Measurements from ENCODE around the gene TMEM120B.
"Not testable (repeated sequence)": the region's sequence is repeated elsewhere in the genome, so short reads cannot be mapped to it uniquely, and the experiment has no call there.

The TMEM120B gene

DNA sequence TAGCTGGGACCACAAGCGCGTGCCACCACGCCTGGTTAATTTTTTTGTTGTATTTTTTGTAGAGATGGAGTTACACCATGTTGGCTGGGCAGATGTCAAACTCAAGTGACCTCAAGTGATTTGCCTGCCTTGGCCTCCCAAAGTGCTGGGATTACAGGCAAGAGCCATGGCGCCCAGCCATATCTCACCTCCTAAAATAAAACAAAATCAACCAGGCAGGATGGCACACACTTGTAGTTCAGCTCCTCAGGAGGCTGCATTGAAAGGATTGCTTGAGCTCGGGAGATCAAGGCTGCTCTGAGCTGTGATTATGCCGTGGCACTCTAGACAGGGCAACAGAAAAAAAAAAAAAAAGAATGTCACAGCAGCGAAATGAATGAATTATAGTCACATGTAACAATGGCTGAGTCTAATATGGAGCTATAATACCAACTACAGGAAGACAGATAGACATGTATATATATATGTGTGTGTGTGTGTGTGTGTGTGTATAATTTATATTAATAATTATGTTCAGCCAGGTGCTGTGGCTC is 19.3 kb upstream of the TMEM120B start:
- in situ Hi-C loops (cut with HindIII; ENCODE audit: low pct_unique_long_range_greater_than_20kb, low sequenced_read_pairs), result no loop called here
- no peak for DNase-seq (ENCODE audit: low read depth in 1 of 2, low spot score in 1 of 2)
- no peak for TF ChIP-seq JUND (IDR thresholded peaks at IDR 0.05; ENCODE audit: low read depth)

DNA sequence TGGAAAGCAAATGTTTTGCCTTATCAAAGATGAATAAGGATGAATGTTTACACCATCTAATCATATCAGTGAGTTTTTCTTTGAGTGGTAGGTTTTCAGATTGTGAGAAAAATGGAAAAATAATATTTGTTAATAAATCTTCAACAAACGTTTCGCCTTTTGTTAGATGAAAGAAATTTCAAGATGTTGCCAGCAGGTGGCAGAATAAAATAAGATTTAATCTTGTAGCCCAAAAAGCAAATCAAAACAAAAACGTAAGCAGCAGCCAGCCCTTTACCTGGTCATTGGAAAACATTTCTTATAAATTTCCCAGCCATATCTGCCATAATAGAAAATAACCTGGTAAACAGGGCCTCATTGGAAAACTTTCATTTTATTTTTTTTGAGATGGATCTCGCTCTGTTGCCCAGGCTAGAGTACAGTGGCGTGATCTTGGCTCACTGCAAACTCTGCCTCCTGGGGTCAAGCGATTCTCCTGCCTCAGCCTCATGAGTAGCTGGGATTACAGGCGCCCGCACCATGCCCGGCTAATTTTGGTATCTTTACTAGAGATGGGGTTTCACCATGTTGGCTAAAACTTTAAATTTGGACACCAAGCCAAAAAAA is 15.4 kb upstream of the TMEM120B start:
- in situ Hi-C loops (cut with HindIII; ENCODE audit: low pct_unique_long_range_greater_than_20kb, low sequenced_read_pairs), result no loop called here

DNA sequence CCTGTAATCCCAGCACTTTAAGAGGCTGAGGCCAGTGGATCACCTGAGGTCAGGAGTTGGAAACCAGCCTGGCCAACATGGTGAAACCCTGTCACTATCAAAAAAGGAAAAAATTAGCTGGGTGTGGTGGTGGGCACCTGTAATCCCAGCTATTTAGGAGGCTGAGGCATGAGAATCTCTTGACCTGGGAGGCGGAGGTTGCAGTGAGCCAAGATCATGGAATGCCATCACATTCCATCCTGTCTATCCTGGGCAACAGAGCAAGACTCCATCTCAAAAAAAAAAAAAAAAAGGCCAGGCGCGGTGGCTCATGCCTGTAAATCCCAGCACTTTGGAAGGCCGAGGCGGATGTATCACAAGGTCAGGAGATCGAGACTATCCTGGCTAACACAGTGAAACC is 14.7 kb upstream of the TMEM120B start:
- DNase-seq (ENCODE audit: low read depth in 1 of 2, low spot score in 1 of 2); in situ Hi-C loops (cut with HindIII; ENCODE audit: low pct_unique_long_range_greater_than_20kb, low sequenced_read_pairs): not testable (repeated sequence)

More for the DNA sequence above, 15.4 kb upstream of the TMEM120B start:
- no peak for TF ChIP-seq JUND (IDR thresholded peaks at IDR 0.05; ENCODE audit: low read depth)
- DNase-seq (ENCODE audit: low read depth in 1 of 2, low spot score in 1 of 2), result peak in 1 of 2 experiments; percentile 79

DNA sequence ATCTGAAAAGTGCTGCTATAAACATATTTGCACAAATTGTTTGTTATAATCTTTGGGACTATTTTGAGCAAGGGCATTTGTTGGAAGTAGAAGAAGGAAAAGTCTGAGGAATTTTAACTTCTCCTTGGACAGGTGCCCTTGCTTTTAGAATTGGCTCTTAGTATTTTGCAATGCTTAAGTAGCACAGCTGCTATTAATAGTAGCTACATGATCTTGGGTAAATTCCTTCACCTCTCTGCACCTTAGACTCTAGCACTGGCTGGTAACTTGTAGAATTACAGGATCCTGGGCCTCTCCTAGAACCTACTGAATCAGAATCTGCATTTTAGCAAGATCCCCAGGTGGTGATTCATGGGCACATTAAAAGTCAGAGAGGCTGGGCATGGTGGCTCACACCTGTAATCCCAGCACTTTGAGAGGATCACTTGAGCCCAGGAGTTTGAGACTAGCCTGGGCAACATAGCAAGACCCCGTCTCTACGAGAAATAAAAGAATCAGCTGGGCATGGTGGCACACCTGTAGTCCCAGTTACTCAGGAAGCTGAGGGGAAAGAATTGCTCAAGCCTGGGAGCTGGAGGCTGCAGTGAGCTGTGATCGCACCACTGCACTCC is 10.8 kb upstream of the TMEM120B start:
- no peak for TF ChIP-seq JUND (IDR thresholded peaks at IDR 0.05; ENCODE audit: low read depth)
- in situ Hi-C loops (cut with HindIII; ENCODE audit: low pct_unique_long_range_greater_than_20kb, low sequenced_read_pairs), result no loop called here
- DNase-seq (ENCODE audit: low read depth in 1 of 2, low spot score in 1 of 2), result peak in 1 of 2 experiments; percentile 16

DNA sequence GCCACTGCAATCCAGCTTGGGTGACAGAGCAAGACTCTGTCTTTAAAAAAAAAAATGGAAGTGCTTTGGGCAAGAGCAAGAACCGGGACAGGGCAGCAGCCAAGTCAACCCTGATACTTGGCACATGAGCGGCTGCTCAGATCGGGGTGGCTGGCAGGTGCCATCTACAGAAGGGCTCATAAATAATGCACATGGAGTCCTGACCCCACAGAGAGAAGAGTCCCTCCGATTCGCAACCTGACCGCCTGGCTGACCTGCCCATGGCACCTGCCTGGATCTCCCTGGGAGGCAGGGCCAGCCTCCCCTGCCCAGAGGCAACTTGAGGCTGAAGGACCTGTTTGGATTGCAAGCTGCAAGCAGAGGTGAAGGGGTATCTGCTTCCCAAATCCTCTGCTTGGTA is 9.6 kb upstream of the TMEM120B start:
- in situ Hi-C loops (cut with HindIII; ENCODE audit: low pct_unique_long_range_greater_than_20kb, low sequenced_read_pairs), result no loop called here

DNA sequence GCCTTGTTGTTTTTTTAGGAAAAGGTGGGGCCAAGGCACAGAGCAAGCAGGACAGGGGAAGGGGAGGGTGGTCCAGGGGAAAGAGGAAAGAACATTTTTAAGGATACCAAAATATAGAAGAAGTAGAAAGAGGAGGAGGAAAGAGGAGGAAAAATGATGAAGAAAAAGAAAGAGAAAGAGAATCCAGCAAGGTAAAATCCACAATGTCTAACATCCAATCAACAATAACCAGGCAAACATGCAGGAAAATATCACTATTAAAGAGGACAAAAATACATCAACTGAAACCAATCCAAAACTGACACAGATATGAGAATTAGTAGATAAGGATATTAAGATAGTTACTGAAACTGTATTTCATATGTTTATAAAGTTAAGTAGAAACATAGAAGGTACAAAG is 7.0 kb upstream of the TMEM120B start:
- no peak for TF ChIP-seq JUND (IDR thresholded peaks at IDR 0.05; ENCODE audit: low read depth)

More for the DNA sequence above, 9.6 kb upstream of the TMEM120B start:
- no peak for DNase-seq (ENCODE audit: low read depth in 1 of 2, low spot score in 1 of 2)
- no peak for TF ChIP-seq JUND (IDR thresholded peaks at IDR 0.05; ENCODE audit: low read depth)

DNA sequence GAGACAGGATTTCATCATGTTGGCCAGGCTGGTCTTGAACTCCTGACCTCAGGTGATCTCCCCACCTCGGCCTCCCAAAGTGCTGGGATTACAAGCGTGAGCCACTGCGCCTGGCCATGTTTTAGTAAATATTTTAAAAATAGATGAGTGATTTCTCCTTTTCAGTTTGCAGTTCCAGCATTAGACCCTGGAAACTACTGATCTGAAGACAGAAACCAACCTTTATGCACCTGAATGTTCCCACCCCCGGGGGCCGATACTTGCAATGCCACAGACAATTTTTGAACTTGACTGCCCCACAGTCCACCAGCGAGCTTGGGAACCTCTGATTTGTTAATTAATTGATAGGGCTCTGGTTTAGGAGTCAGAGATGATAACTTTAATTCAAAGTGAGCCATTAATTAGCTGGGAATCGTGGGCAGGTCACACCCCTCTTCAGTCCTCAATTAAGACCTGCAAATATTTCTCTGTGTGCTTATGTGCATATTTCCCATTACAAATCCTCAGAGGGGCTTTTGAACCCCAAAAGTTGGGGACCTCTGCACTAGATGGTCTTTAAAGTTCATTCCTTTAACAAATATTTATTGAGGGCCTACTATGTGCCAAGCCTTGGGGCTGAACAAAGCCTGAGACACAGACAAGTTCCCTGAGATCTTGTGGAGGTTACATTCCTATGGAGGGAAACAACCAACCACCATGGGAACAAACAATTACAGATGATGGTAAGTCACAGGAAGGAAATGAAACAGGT is 4.1 kb upstream of the TMEM120B start:
- no peak for TF ChIP-seq JUND (IDR thresholded peaks at IDR 0.05; ENCODE audit: low read depth)
- in situ Hi-C loops (cut with HindIII; ENCODE audit: low pct_unique_long_range_greater_than_20kb, low sequenced_read_pairs), result no loop called here
- DNase-seq (ENCODE audit: low read depth in 1 of 2, low spot score in 1 of 2), result no peak

More for the DNA sequence above, 7.0 kb upstream of the TMEM120B start:
- DNase-seq (ENCODE audit: low read depth in 1 of 2, low spot score in 1 of 2), result no peak
- in situ Hi-C loops (cut with HindIII; ENCODE audit: low pct_unique_long_range_greater_than_20kb, low sequenced_read_pairs), result no loop called here

DNA sequence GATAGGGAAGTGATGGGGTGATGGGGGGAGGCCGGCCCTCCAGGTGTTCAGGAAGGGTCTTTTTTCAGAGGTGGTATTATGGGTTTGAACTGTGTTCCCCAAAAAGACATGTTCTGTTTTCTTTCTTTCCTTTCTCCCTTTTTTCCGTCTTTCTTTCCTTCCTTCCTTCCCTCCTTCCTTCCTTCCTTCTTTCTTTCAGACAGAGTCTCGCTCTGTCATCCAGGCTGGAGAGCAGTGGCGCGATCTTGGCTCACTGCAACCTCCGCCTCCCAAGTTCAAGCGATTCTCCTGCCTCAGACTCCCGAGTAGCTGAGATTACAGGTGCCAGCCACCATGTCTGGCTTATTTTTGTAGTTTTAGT is 3.5 kb upstream of the TMEM120B start:
- DNase-seq (ENCODE audit: low read depth in 1 of 2, low spot score in 1 of 2); in situ Hi-C loops (cut with HindIII; ENCODE audit: low pct_unique_long_range_greater_than_20kb, low sequenced_read_pairs): not testable (repeated sequence)

DNA sequence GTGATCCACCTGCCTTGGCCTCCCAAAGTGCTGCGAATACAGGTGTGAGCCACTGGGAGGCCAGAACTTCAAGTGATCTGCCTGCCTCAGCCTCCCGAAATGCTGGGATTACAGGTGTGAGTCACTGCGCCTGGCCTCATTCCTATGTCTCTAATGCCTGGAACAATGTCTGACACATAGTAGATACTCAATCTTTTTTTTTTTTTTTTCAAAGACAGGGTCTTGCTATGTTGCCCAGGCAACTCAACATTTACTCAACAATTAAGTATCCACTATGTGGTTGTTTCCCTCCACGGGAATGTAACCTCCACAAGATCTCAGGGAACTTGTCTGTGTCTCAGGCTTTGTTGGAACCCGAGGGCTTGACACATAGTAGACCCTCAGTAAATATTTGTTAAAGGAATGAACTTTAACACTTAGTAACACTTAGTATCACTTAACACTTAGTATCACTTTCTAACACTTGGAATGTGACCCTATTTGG is 3.0 kb upstream of the TMEM120B start:
- no peak for DNase-seq (ENCODE audit: low read depth in 1 of 2, low spot score in 1 of 2)
- in situ Hi-C loops (cut with HindIII; ENCODE audit: low pct_unique_long_range_greater_than_20kb, low sequenced_read_pairs), result no loop called here
- TF ChIP-seq JUND (IDR thresholded peaks at IDR 0.05; ENCODE audit: low read depth), result no peak

DNA sequence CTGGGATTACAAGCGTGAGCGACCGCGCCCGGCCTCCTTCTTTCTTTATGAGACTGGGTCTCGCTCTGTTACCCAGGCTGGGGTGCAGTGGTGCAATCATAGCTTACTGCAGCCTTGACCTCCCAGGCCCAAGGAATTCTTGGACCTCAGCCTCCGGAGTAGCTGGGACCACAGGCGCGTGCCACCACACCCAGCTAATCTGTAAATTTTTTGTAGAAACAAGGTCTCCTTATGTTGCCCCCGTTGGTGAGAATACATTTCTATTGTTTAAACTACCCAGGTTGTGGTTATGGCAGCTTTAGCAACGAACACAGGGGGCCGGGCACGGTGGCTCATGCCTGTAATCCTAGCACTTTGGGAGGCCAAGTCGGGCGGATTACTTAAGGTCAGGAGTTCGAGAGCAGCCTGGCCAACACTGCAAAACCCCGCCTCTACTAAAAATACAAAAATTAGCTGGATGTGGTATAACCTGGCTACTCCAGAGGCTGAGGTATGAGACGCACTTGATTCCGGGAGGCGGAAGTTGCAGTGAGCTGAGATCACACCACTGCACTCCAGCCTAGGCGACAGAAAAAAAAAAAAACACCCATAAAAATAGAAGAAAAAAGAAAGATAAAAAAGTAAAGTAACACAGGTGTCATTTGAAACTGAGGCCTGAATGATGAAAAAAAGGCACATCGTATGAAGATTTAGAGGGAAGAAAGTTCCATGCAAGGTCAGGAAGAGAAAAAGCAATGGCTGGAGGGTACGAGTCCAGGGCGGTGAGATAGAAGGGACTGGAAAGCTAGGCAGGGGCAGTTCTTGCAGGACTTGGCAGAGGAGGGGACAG is 977 bp upstream of the TMEM120B start:
- in situ Hi-C loops (cut with HindIII; ENCODE audit: low pct_unique_long_range_greater_than_20kb, low sequenced_read_pairs), result no loop called here
- TF ChIP-seq JUND (IDR thresholded peaks at IDR 0.05; ENCODE audit: low read depth), result no peak
- DNase-seq (ENCODE audit: low read depth in 1 of 2, low spot score in 1 of 2), result no peak

DNA sequence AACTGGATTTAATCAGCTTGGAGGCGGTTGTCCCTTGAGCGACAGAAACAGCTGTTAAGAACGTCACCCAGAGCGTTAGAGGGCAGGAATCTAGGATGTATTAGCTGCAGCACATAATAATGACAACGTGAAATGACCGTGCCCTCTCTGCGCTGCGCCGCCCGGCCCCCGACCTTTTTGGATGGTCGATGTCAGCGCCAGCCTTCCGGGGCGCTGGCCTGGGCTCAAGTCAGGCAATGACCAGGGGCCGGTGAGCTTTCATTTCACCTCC is 427 bp upstream of the TMEM120B start:
- peak; percentile 31 to 53 for DNase-seq (ENCODE audit: low read depth in 1 of 2, low spot score in 1 of 2)
- TF ChIP-seq JUND (IDR thresholded peaks at IDR 0.05; ENCODE audit: low read depth), result no peak
- in situ Hi-C loops (cut with HindIII; ENCODE audit: low pct_unique_long_range_greater_than_20kb, low sequenced_read_pairs), result no loop called here

DNA sequence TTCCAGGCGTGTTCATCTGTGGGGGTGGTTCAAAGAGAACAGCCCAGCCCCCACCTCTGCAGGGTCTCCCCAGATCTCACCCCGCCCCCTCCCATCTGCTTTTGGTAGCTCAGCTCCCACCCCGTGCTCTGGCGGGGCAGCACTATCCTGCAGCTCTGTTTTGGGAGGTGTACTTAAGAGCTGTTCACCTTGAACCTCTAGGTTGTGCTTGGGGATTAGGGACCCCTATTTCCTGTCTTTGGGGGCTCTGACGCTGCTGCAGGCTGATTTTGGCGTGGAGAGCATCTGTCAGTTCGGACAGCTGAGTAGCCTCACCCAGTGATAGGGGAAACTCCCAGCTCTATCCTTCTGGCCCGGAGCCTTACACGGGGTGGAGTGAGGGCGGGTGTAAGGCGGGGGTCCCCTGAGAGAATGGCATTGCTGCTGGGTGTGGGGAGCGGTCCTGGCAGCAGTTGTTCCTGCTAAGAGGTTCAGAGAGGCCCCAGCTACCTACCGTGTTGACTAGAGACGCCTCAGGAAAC is 765 bp downstream of the TMEM120B start:
- TF ChIP-seq JUND (IDR thresholded peaks at IDR 0.05; ENCODE audit: low read depth), result no peak
- no peak for DNase-seq (ENCODE audit: low read depth in 1 of 2, low spot score in 1 of 2)
- in situ Hi-C loops (cut with HindIII; ENCODE audit: low pct_unique_long_range_greater_than_20kb, low sequenced_read_pairs), result no loop called here
